Neural cell (in vitro differentiated cells): Measurements from ENCODE around the gene LMLN. TPM values are rescaled to one million over a fixed set of nuclear protein-coding genes. Genes with fewer than 3 reads are reported as not detected.

ENCODE experiments used
- polyA plus RNA-seq: library from polyadenylated mRNA; depleted of rRNA; stranded (reverse); fragments of >200 nt; gene quantifications from 2 replicates; pipeline ENCODE4 v1.2.3, GENCODE V29; 2014
- small RNA-seq, 3 experiments: library from RNA; depleted of rRNA; stranded (forward); fragments of <200 nt; gene quantifications; one replicate each; pipeline ENCODE3, GENCODE V24; 2012

The LMLN gene
- polyA plus RNA-seq, 1 donor from 2014 or later: 3.1 TPM

Small RNAs within 50 kb of the gene (small RNA-seq; reads per million reads assigned to genes)
- gene RNU6-621P: 0 reads per million in 3 experiments
- gene RNU6-821P: 0 reads per million in 3 experiments

Other genes starting within 250 kb of the LMLN start
- gene RUBCN, start 223.3 kb upstream of the LMLN start, polyA plus RNA-seq: 16.1 and 22.8 TPM in 2 replicates
- gene FYTTD1, start 210.3 kb upstream of the LMLN start, polyA plus RNA-seq: 74.7 and 87.0 TPM in 2 replicates
- 36.2 and 41.4 TPM in 2 replicates for gene LRCH3, start 169.0 kb upstream of the LMLN start, polyA plus RNA-seq
- gene RPL35A, start 10.0 kb upstream of the LMLN start, polyA plus RNA-seq: 1,126 and 1,553 TPM in 2 replicates